NOMO-1 treated with dmso at 0.1 percent for 144 hours (cell line): ENCODE data around the gene PALM.
A peak's percentile ranks its signal among the peaks of the same experiment; 100 is the strongest.
"Not testable (repeated sequence)": the region's sequence is repeated elsewhere in the genome, so short reads cannot be mapped to it uniquely, and the experiment has no call there.

Source experiments
- DNase-seq: peaks from one replicate; lab custom pipeline; 2025; ENCODE audit not compliant: unreplicated experiment; lab: John Stamatoyannopoulos, UW

PALM gene, protein sequence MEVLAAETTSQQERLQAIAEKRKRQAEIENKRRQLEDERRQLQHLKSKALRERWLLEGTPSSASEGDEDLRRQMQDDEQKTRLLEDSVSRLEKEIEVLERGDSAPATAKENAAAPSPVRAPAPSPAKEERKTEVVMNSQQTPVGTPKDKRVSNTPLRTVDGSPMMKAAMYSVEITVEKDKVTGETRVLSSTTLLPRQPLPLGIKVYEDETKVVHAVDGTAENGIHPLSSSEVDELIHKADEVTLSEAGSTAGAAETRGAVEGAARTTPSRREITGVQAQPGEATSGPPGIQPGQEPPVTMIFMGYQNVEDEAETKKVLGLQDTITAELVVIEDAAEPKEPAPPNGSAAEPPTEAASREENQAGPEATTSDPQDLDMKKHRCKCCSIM

DNA sequence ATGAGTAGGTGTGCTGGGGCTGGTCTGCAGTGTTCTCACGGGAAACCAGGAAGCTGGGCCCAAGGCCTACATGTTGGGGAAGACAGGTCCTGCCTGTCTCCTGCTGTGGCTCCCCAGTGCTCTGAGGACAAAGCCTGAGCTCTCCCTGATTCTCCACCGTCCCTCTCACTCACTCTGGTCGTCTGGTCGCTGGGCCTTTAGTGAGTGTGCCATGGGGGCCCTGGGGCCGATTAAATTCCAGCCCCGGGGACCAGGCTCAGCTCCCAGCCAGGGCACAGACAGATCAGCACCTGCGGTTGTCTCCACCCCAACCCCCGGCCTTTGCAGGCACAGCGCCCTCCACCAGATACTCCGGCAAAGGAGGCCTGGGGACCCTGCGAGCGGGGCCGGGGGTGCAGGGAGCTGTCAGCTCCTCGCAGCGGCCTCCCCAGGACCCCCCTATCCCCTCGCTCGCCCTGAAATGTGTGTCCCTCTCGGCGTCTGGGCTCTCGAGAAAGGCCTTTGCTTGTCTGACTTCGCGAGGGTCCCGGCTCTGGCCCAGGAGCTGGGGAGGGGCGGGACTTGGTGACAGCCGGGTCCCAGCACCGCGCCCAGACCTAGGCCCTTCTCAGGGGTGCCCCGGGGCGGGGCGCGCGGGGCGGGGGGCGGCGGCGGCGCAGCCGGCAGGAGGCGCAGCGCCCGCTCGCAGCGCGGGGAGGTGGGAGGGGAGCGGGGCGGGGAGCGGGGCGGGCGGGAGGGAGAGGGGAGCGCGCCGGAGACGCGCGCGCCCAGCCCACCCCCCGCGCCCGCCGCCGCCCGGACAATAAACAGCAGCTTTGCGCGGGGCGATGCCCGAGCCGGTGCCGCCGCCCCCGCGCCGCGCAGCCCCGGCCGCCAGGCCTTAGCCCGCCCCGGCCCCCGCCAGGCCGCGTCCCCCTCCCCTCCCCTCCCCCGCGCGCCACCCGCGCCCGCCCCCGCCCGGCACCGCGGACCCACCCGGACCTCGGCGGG, at the start of gene PALM:
Gene PALM, plus strand, starts transcription at position 782 of the 990 bp plus-strand sequence. CDS start 212 bp downstream, outside the sequence.
- DNase-seq = no peak

DNA sequence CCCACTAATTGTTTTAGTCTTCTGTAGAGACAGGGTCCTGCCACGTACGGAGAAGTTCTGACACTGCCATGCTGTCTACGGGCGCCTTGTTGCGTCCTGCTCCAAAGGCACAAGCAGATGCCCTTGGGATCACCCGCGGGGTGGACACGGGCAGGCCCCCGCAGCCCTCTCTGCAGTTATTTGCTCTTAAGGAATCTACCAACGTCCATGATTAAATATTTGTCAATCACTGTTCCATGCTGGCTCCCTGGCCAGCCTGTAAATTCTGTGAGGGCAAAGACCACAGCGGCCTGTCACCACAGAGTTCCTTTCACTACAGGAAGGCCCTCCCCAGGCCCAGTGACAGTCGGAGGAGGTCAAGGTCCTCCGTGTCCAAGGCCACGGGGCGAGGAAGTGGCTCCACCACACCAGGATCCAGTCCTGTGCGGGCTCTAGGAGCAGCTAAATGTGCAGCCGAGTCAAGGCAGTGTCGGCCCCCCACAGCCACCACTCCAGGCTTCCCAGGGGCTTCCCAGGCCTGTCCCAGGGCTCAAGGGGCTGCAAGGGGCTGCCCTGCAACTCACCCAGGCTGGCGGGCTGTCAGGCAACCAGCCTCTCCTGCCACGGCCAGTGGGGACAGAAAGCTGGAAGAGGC, 47.8 kb upstream of the PALM start:
- DNase-seq = no peak

DNA sequence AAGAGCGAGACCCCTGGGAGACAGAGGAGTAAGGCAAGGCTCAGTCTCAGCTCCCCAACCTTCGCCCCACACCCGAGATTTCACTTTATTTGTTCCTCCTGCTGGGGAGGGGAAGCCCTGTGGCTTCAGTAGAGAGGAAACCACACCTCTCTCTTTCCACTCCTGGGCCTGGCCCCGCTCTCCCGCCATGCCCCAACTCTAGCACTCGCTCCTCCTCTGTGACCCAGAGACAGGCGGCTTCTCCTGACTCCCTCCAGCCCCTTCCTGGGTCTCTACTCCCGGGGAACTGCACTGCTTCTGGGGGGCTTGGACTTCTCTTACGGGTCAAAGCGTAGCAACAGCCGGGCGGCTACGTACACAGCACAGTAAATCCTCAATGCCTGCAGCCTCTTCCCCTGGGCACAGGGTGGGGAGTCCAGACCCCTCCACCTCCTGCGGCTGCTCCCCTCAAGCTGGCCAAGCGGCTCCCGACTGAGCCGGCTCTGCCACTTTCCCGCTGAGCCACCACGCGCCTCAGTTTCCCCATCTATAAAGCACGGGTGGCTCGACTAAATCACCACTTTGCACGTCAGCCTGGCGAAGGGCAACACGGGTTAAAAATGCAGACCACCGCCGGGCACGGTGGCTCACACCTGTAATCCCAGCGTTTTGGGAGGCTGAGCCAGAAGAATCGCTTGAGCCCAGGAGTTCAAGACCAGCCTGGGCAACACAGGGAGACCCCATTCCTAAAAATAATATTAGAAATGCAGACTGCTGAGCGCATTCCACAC, 47.1 kb upstream of the PALM start:
- no peak for DNase-seq

DNA sequence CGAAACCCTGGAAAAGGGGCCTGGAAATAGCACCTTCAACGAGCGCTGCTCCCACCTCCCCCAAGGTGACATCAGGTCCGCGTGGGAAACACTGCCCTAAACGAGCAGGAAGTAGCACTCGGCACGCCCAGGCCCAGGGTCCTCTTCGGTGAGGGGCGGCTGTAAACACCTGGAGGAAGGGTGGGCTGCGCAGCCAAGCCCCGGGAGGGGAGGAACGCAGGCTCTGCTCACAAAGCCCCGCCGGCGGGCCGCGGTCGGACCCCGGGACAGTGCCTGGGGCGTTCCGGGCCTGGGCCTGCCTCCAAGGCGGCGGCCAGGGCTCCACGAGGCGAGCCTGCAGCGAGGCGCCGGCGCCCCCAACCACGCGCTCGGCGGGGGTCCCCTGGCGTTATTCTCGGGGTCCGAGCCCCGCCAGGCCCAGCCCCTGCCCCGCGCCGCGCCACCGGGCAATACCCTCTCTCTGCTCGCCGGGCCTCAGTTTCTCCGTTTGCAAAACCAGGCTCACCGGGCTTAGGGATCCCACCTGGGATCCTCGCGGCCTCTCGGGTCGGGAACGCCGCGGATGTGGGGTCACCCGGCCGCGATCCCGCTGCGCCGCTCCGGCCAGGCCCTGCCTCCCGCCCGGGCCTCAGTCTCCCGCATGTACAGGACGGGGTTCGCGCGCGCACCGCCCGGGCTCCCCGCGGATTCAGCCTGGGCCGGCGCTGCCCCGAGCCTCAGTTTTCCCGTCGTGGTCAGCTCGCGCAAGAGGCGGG, 46.4 kb upstream of the PALM start:
- DNase-seq = peak; percentile 32

DNA sequence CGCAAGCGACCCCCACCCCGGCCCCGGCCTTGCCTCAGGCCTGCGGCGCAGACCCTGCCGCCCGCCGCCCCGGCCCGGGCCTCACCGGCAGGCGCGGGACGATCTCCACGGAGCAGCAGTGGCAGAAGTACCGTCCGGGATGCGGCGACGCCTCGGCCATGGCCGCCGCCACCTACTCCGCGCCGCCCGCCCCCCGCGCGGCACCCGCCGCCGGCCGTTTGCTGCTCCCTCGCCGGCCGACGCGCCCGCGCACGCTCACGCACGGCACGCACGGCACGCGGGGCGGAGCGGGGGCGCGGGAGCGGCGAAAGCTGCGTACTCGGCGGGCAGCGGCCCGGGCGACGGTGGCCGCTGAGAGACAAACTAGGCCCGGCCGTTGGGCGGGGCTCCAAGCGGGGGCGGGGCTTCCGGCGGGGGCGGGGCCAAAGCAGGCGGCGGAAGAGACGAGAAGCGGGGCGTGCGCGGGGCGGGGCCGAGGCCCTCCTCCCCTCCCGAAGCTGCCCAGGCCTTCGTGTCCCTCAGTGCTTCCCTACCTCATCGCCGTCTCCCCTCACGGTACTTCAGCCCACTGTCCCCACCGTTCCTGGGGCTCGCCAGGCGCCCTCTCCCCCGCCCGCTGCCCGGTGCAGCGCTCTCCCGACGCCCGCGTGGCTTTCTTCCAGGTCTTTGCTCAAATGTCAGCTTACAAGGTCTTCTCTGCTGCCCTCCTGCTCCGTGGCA, 45.6 kb upstream of the PALM start, which contains the start of gene RNF126:
Gene RNF126, minus strand, starts transcription at position 253 of the 720 bp plus-strand sequence. Its CDS starts 93 bp downstream, at position 160.
- DNase-seq = peak; percentile 90

DNA sequence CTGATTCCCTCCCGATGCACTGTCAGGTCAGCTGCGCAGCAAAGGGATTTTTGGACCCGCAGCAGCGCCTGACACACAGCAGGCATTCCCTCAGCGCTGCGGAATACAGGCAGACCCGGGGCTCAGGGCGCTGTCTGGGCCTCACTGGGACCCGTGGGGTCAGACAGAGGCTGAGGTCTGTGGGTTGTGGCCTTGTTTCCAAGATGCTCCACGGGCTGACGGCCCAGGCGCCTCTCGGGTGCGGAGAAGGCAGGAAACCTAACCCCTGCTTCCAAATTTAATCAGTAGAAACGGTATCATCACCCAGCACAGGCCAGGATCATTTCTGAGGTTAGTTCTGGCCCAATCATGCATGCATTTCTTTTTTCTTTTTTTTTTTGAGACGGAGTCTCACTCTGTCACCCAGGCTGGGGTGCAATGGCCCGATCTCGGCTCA, 45.0 kb upstream of the PALM start:
- no peak for DNase-seq

DNA sequence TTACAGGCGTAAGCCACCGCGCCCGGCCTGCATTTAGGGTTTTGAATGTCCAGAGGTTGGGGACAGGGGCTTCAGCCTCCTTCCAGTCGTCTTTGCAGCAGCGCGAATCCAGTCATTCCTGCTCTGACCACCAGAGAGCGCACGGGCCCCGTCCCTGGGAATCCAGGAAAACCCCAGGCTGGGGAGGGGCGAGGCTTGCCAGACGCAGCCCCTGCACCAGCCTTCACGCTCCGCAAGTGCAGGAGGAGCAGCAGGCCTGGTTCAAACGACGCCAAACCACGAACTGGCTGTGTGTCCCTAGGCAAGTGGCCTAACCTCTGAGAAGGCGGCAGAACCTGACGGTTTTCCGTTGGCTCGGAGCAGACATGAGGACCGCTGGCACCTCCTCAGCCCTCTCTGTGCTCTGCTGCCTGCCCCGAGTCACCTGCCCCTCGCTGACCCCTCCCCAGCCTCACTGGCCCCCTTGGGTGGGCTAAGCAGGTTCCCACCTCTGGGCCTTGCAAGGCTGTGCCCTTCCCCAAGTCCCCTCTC, 43.8 kb upstream of the PALM start:
- DNase-seq = peak; percentile 57

DNA sequence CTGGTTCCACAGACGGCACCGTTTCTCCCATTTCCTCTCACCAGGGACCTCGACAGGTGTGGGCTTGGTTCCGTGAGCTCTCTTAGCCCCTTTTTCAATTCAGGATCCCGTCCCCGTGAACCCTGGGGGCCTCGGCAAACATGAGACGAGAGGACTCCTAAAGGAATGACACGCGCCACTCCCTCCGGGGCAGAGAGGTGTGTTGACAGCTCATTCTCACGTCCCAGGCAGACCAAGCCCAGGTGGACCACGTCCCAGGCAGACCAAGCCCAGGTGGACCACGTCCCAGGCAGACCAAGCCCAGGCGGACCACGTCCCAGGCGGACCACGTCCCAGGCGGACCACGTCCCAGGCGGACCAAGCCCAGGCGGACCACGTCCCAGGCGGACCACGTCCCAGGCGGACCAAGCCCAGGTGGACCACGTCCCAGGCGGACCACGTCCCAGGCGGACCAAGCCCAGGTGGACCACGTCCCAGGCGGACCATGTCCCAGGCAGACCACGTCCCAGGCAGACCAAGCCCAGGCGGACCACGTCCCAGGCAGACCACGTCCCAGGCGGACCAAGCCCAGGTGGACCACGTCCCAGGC, 41.7 kb upstream of the PALM start:
- not testable (repeated sequence) for DNase-seq

DNA sequence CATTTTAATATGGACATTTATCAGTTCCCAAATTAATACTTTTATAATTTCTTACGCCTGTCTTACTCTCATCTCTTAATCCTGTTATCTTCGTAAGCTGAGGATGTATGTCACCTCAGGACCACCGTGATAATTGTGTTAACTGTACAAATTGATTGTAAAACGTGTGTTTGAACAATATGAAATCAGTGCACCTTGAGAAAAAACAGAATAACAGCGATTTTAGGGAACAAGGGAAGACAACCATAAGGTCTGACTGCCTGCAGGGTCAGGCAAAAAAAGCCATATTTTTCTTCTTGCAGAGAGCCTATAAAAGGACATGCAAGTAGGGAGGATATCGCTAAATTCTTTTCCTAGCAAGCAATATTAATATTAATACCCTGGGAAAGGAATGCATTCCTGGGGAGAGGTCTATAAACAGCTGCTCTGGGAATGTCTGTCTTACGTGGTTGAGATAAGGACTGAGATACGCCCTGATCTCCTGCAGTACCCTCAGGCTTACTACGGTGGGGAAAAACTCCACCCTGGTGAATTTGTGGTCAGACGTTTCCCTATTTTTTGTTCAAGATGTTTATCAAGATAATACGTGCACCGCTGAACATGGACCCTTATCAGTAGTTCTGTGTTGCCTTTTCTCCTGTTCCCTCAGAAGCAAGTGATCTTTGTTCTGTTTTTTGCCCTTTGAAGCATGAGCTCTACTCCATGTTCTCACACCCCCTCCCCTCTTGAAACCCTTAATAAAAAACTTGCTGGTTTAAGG, 39.9 kb upstream of the PALM start:
- DNase-seq = not testable (repeated sequence)

DNA sequence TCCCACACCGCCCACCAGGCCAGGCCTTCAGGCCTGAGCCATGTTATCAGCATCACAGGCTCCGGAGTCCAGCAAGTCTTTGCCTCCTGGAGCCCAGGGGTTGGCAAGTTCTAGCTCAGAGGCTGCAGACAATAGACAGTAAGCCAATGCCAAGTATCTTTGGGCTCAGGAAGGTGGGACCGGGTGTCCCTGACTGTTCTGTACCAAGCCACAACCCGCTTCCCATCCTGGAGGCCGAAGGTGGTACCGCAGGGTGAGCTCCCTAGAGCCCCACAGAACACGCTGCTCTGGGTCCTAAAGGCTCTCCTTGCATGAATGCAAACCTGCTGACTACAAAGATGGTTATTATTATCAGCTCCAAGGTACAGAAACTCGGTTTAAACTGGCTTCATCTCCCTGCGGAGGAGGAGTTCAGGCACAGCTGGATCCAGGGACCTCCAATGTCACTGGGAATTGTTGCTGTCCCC, 38.1 kb upstream of the PALM start:
- DNase-seq = no peak

DNA sequence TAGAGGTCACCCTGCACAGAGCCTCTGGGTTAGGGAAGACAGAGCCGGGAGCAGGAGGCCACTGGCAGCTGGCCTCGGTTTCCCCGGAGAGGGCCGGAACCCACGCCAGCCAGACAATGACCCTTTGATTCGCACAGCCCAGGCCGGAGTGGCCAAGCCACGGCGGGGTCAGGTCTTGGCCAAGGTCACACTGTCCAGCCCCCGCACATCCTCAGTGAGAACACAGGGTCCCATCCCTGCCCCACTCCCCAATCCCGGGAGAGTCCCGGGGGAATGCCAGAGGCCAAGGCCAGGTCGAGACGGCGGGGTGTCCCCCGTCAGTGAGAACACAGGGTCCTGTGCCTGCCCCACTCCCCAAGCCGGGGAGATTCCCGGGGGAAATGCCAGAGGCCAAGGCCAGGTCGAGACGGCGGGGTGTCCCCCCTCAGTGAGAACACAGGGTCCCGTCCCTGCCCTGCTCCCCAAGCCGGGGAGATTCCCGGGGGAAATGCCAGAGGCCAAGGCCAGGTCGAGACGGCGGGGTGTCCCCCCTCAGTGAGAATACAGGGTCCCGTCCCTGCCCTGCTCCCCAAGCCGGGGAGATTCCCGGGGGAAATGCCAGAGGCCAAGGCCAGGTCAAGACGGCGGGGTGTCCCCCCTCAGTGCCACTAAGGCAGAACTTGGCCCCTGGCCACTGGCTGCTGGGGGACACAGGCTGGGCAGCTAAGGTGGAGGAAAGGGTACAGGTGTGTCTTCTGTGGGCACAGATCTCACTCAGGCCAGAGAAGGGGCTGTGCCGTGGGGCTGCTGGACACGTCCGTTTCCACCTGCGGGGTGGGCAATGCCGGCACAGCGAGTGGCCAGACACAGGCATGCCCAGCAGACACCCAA, 34.2 kb upstream of the PALM start:
- DNase-seq = no peak

DNA sequence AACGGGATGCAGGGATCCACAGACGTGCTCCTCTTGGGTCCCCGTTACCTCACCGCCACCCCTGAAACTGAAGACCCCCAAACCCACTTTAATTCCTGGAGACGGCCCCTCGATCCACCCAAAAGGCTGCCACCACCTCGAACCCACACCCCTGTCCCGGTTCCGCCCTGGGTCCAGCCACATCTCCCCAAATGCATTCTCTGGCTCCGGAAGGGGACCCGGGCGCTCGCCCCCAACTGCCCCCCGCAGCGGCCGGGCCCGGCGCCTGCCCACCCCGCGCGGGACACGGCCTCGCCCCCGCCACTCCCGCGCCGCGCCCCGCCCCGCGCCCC, 32.8 kb upstream of the PALM start:
- no peak for DNase-seq

DNA sequence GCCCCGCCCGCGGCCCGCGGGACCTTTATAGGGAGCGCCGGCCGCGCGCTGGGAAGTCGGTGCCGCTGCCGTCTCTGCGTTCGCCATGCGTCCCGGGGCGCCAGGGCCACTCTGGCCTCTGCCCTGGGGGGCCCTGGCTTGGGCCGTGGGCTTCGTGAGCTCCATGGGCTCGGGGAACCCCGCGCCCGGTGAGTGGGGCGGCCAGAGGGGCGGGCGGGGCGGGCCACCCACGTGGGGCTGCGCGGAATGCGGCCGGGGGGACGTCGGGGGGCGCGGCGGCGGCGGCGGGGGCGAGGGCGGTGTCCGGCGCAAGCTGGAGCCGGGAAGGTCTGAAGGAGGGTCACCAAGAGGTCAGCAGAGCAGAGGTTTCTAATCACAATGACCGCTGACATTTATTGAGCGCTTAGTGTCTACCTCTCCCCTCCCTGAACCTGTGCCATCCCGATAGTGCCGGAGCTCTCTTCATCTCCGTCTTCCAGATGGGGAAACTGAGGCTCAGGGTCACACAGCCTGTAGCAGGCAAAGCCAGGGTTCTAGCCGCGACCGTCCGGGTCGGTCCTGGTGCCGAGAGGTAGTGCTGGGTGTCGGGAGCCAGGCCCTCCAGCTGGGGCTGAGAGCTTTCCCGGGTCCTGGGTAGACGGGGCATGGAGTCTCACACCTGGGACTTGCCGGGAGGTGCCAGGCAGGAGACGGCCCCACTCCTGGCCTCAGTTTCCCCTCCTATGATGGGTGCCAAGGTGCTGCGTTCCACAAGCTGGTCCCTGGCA, 32.2 kb upstream of the PALM start, which contains the start of gene FSTL3:
Gene FSTL3, plus strand, starts transcription at position 54 of the 767 bp plus-strand sequence. Its CDS starts 32 bp downstream, at position 86.
- DNase-seq = no peak

DNA sequence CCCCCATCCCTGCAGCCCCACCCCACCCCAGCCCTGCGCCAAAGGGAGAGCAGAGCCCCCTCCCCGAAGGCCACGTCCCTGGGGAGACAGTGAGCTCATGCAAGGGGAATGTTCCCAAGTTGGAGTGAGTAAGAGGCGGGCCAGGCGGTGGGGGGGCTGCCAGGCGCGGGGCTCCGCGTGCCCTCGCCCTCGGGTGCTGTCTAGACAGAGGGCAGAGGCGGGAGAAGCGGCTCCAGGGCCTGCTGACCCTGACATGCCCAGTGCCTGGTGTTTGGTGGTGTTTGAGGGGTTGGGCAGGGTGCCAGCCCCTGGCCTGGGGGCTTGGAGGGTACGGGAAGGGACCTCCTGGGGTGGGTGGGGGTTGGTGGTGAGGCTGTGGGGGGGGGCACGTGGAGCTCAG, 31.5 kb upstream of the PALM start:
- DNase-seq = no peak

DNA sequence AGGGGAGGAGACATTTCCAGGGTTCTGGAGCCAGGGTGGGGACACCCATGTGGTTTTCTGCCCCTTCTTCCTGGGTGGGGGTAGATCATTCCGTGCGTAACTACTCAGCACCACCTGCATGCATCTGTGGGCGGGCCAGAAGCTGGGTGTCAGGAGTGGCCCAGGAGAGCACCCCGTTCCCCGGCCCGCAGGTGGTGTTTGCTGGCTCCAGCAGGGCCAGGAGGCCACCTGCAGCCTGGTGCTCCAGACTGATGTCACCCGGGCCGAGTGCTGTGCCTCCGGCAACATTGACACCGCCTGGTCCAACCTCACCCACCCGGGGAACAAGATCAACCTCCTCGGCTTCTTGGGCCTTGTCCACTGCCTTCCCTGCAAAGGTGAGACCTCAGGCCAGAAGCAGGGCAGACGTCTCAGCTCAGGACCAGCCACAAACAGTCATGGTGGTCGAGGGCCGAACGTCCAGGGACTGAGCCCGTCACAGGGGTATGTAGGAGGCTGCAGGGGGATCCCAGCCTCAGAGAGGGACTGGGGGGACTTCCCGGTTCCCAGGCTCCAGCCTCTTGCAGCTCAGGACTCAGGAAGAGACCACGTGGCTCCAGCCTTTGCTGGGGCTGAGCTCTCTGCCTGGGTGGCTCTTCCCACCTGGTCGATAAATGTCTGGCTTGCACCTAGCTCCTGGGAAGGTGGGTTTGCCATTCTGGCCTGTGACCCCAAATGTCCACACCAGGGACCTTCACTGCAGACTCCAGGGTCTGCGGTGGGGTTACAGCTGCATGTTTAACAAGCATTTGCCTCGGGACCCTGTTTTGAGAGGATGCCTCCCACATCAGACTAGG, 30.9 kb upstream of the PALM start:
- DNase-seq = no peak
